SK-N-MC (cell line): ENCODE results near the gene PFDN2.

ENCODE experiments used
- EZH2 ChIP-seq: fragments of 200-600 bp; sonication (generic); IDR thresholded peaks from one replicate; pipeline ENCODE4 v1.6.1; 2017; ENCODE audit warnings: antibody characterized with exemption
- FOXP2 ChIP-seq: optimal IDR thresholded peaks from 2 replicates; pipeline ENCODE3; 2011; ENCODE audit warnings: mild to moderate bottlenecking, moderate library complexity; ENCODE audit not compliant: insufficient read depth; ENCODE audit errors: extremely low read length, control extremely low read depth
- POLR2AphosphoS5 ChIP-seq: IDR thresholded peaks from 2 replicates; pipeline ENCODE4 v1.6.1; 2012; ENCODE audit warnings: mild to moderate bottlenecking, low read depth, low read length, borderline replicate concordance

DNA sequence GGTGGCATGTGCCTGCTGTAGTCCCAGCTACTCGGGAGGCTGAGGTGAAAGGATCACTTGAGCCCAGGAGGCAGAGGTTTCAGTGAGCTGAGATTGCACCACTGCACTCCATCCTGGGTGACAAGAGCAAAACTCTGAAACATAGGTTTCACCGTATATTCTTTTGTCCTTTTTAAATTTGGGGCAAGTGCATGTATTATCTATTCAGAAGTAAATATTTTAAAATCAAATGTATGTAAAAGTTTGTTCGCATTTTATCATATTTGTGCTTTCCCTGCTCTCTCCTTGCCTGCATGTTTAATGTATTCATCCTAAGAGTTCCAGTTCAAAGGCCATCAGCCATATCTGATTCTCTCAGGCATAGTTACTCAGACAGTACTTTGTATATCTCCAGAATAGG, 28.0 kb upstream of the PFDN2 start:
- no peak for TF ChIP-seq EZH2
- no peak for TF ChIP-seq POLR2AphosphoS5
- TF ChIP-seq FOXP2 = no peak
